K562 (cell line): ENCODE data around the gene ACER1. TPM values are rescaled to one million over a fixed set of nuclear protein-coding genes. Genes with fewer than 3 reads are reported as not detected.

ENCODE experiments used
- ATAC-seq: fragments of 200-7000 bp; cut with Tn5 transposase; 3 replicates; pipeline ENCODE4 v1.9.1; 2020; ENCODE audit warnings: moderate library complexity
- BruUV-seq: library from RNA; stranded (reverse); fragments of 400-500 nt; replicated peaks from 2 replicates; lab custom pipeline; 2021; lab: Mats Ljungman, UMichigan
- CTCF ChIA-PET: fragments of 300-600 bp; formaldehyde crosslinking; extraction: SDS; loops from one replicate; lab custom pipeline; 2021; ENCODE audit warnings: low intra/inter-chr PET ratio; lab: Yijun Ruan, JAX
- POLR2A ChIA-PET: fragments of 300-600, 350-650 bp; sonication (Branson Sonifier 250); formaldehyde crosslinking; extraction: SDS; loops from one replicate; lab custom pipeline; 2021; ENCODE audit warnings: antibody characterized with exemption, inconsistent platforms; lab: Yijun Ruan, JAX
- DNase-seq, 4 experiments: peaks; one replicate each; pipeline versions ENCODE4 v3.0.0 to v3.0.0-alpha.2; 2011 to 2018; ENCODE audit warnings: low spot score in 3 of 4, mixed read lengths in 3 of 4; ENCODE audit errors: extremely low read depth in 1 of 4
- FAIRE-seq: peaks from 2 replicates; lab custom pipeline; 2011; peaks lifted over from hg19 to GRCh38; lab: Jason Lieb, UNC
- H2AFZ ChIP-seq: 2 replicates; pipeline ENCODE4 v1.6.0; 2011; ENCODE audit warnings: low read depth, low read length, control low read depth, inconsistent platforms
- H3K27ac ChIP-seq: fragments of 200-600 bp; 3 replicates; pipeline ENCODE4 v1.8.0; 2011; ENCODE audit warnings: low read depth, mild to moderate bottlenecking, control low read depth, inconsistent platforms, low read length, moderate library complexity, mixed read lengths; ENCODE audit errors: extremely low read depth
- H3K27me3 ChIP-seq, 2 experiments: fragments of 300-600 bp in 1 of 2; 2 replicates in 1 of 2; 3 replicates in 1 of 2; pipeline versions ENCODE4 v1.6.0 to v1.8.0; 2011; ENCODE audit warnings: inconsistent platforms in 2 of 2, low read length in 2 of 2, mild to moderate bottlenecking in 1 of 2, mixed read lengths in 1 of 2, moderate library complexity in 1 of 2; ENCODE audit not compliant: control insufficient read depth in 2 of 2, insufficient read depth in 2 of 2
- H3K36me3 ChIP-seq: fragments of 300-600 bp; 3 replicates; pipeline ENCODE4 v1.8.0; 2011; ENCODE audit warnings: mild to moderate bottlenecking, low read length, inconsistent platforms; ENCODE audit not compliant: control insufficient read depth, insufficient read depth
- H3K4me1 ChIP-seq, 2 experiments: fragments of 200-600 bp in 1 of 2; replicated peaks in 1 of 2; 2 replicates in 1 of 2; 3 replicates in 1 of 2; pipeline versions ENCODE4 v1.5.1 to v1.8.0; 2011; ENCODE audit warnings: inconsistent platforms in 2 of 2, low read length in 2 of 2, mild to moderate bottlenecking in 1 of 2, mixed read lengths in 1 of 2, moderate library complexity in 1 of 2; ENCODE audit not compliant: control insufficient read depth in 2 of 2, insufficient read depth in 2 of 2
- H3K4me2 ChIP-seq: 2 replicates; pipeline ENCODE4 v1.6.1; 2011; ENCODE audit warnings: low read length, control low read depth, inconsistent platforms, mixed read lengths; ENCODE audit not compliant: insufficient read depth
- H3K4me3 ChIP-seq: fragments of 200-600 bp; sonication (generic), shearing (Covaris generic); 2 replicates; pipeline ENCODE4 v1.5.1; 2016; ENCODE audit warnings: control low read depth, inconsistent platforms
- H3K79me2 ChIP-seq: fragments of 200-600 bp; 3 replicates; pipeline ENCODE4 v1.8.0; 2011; ENCODE audit warnings: low read length, inconsistent platforms; ENCODE audit not compliant: control insufficient read depth, insufficient read depth
- H3K9ac ChIP-seq, 2 experiments: 2 replicates each; pipeline versions ENCODE4 v1.6.0 to v1.6.1; 2011; ENCODE audit warnings: low read depth in 2 of 2, low read length in 2 of 2, control low read depth in 1 of 2, inconsistent platforms in 1 of 2, mild to moderate bottlenecking in 1 of 2, mixed read lengths in 1 of 2; ENCODE audit not compliant: insufficient read depth in 1 of 2
- H3K9me1 ChIP-seq: one replicate; pipeline ENCODE4 v1.6.0; 2011; ENCODE audit warnings: inconsistent platforms, mild to moderate bottlenecking, low read length, moderate library complexity; ENCODE audit not compliant: control insufficient read depth, insufficient read depth
- H3K9me3 ChIP-seq: replicated peaks from 2 replicates; pipeline ENCODE4 v1.5.1; 2011; ENCODE audit warnings: low read depth, low read length, inconsistent platforms; ENCODE audit not compliant: control insufficient read depth, insufficient read depth
- H4K20me1 ChIP-seq: replicated peaks from 2 replicates; pipeline ENCODE4 v1.6.1; 2011; ENCODE audit warnings: low read length, inconsistent platforms, mixed read lengths; ENCODE audit not compliant: control insufficient read depth, insufficient read depth
- CBFA2T2 ChIP-seq: fragments of 450-650 bp; conservative IDR thresholded peaks from 2 replicates; pipeline ENCODE4 v1.6.1; 2017; ENCODE audit warnings: mild to moderate bottlenecking
- CHD1 ChIP-seq: fragments of 200-600 bp; sonication (generic); IDR thresholded peaks from one replicate; pipeline ENCODE4 v1.6.1; 2012; ENCODE audit warnings: mild to moderate bottlenecking, moderate library complexity, low read length, inconsistent platforms
- FOXM1 ChIP-seq, 2 experiments: fragments of 450-650 bp in 1 of 2; sonication (generic) in 1 of 2; formaldehyde crosslinking in 1 of 2; IDR thresholded peaks; 2 replicates each; pipeline versions ENCODE4 v1.6.1 to v1.9.0; 2017 to 2022; ENCODE audit warnings: low read depth in 2 of 2, mild to moderate bottlenecking in 2 of 2, missing genetic modification reagents in 1 of 2, moderate library complexity in 1 of 2
- KDM5B ChIP-seq: fragments of 200-600 bp; sonication (generic); IDR thresholded peaks from 2 replicates; pipeline ENCODE4 v1.6.1; 2012; ENCODE audit warnings: low read depth, mild to moderate bottlenecking, moderate library complexity, low read length, control low read depth, inconsistent platforms; ENCODE audit not compliant: insufficient replicate concordance
- LARP7 ChIP-seq: fragments of 450-650 bp; IDR thresholded peaks from 2 replicates; pipeline ENCODE4 v1.6.1; 2016
- MLLT1 ChIP-seq, 2 experiments: fragments of 450-650 bp; IDR thresholded peaks; 2 replicates each; pipeline ENCODE4 v1.6.1; 2016
- POLR2G ChIP-seq: fragments of 200-400 bp; formaldehyde crosslinking; IDR thresholded peaks from 2 replicates; pipeline ENCODE4 v1.6.1; 2017; ENCODE audit warnings: low read depth, mild to moderate bottlenecking, antibody characterized with exemption, low read length, moderate library complexity
- RBFOX2 ChIP-seq: fragments of 200-400 bp; formaldehyde crosslinking; IDR thresholded peaks from 2 replicates; pipeline ENCODE4 v1.6.1; 2017; ENCODE audit warnings: low read depth, mild to moderate bottlenecking, low read length, moderate library complexity
- TEAD1 ChIP-seq, 2 experiments: fragments of 450-650 bp in 1 of 2; sonication (generic) in 1 of 2; formaldehyde crosslinking; IDR thresholded peaks; 2 replicates each; pipeline versions ENCODE4 v1.4.0 to v1.8.0; 2020 to 2022; ENCODE audit warnings: mild to moderate bottlenecking in 2 of 2, missing genetic modification reagents in 1 of 2
- TFAP4 ChIP-seq: sonication (generic); formaldehyde crosslinking; IDR thresholded peaks from 2 replicates; pipeline ENCODE4 v1.8.0; 2022; ENCODE audit warnings: missing genetic modification reagents, mild to moderate bottlenecking, moderate library complexity, borderline replicate concordance
- ZBTB7A ChIP-seq: IDR thresholded peaks from 2 replicates; pipeline ENCODE4 v1.6.1; 2011; ENCODE audit warnings: low read depth, mild to moderate bottlenecking, low read length, moderate library complexity, borderline replicate concordance; ENCODE audit not compliant: control insufficient read depth
- ZNF395 ChIP-seq: fragments of 200-800 bp; sonication (Bioruptor generic); IDR thresholded peaks from 2 replicates; pipeline ENCODE4 v1.6.1; 2017; ENCODE audit warnings: missing genetic modification characterization, missing compliant biosample characterization
- ZNF444 ChIP-seq: fragments of 250-450 bp; sonication (Bioruptor Pico); IDR thresholded peaks from 2 replicates; pipeline ENCODE4 v1.4.0; 2020; ENCODE audit warnings: mild to moderate bottlenecking, moderate library complexity
- WGBS: fragments of 100-300 bp; shearing (Covaris generic); methylation state at CpG from one replicate; pipeline ENCODE4 v1.1.6; 2016; ENCODE audit warnings: low coverage, mixed read lengths; ENCODE audit not compliant: insufficient coverage; ENCODE audit errors: missing lambda C conversion rate; 5-methylcytosine and 5-hydroxymethylcytosine counted together
- in situ Hi-C: fragments of 300-500 bp; cut with MboI; formaldehyde crosslinking; loops from 4 replicates; pipeline ENCODE4 v1.15.0; 2018; ENCODE audit warnings: inconsistent platforms, mixed read lengths
- intact Hi-C: fragments of 100-400 bp; cut with micrococcal nuclease; formaldehyde crosslinking; loops from 2 replicates; pipeline ENCODE4 v1.14.2; 2022
- polyA plus RNA-seq, 8 experiments: library from polyadenylated mRNA; depleted of rRNA in 4 of 8; stranded (reverse) in 5 of 8; unstranded in 3 of 8; fragments of >200 nt; fragmentation: Nextera tagmentation in 2 of 8; fragmentation: Illumina TruSeq in 1 of 8; extraction: Ambion mirVana in 2 of 8; extraction: Trizol in 1 of 8; gene quantifications; 2 replicates each; pipeline versions ENCODE4 v1.2.1 to v1.2.3, GENCODE V29; 2011 to 2014; ENCODE audit warnings: inconsistent platforms in 1 of 8, missing spikeins in 1 of 8
- total RNA-seq, 7 experiments: library from RNA; depleted of rRNA in 6 of 7; stranded (reverse); fragments of >200 nt in 6 of 7; fragmentation: Illumina TruSeq in 2 of 7; extraction: Trizol in 2 of 7; gene quantifications; 2 replicates each; pipeline versions ENCODE4 v1.2.1 to v1.2.3, GENCODE V29; 2011 to 2021; ENCODE audit warnings: low replicate concordance in 1 of 7

Gene ACER1
- total and polyA plus RNA-seq, 9 of the 15 experiments (the other 6 are each of a cell fraction or from before 2014, with no cell fraction given): not detected

GRCh38 chr19:6278740-6279619, 54.4 kb downstream of the ACER1 start (continued):
- TF ChIP-seq CHD1: peak; percentile 46
- TF ChIP-seq ZNF444: no peak
- TF ChIP-seq RBFOX2: peak; percentile 59
- TF ChIP-seq ZBTB7A: peak; percentile 95
- no peak for TF ChIP-seq LARP7
- TF ChIP-seq POLR2G: peak; percentile 5; the same call in 1 of the 2 replicates
- peak; percentile 21 for TF ChIP-seq KDM5B
- peak; percentile 40; the same call in 1 of the 2 replicates for TF ChIP-seq TFAP4 (CRISPR knock-in tag)

GRCh38 chr19:6278051-6278450, 55.4 kb downstream of the ACER1 start:
- Histone ChIP-seq H3K36me3 (peaks cover 29% of the 10 kb centered on the region; the same call in 2 of the 3 replicates), H3K79me2 (peaks cover 64% of the 10 kb centered on the region), H3K27ac (no peak overlapping the region), H3K9me3 (no peaks in the 10 kb centered on the region), H3K9me1 (no peaks in the 10 kb centered on the region), H3K4me3 (peak overlapping the region; percentile 5; the same call in 1 of the 2 replicates), H2AFZ (no peak overlapping the region), H3K4me1 (peaks cover 55 to 58% of the 10 kb centered on the region in 2 experiments), H3K27me3 (no peaks in the 10 kb centered on the region), H4K20me1 (peaks cover 23% of the 10 kb centered on the region; the same call in 1 of the 2 replicates), H3K9ac (peak overlapping the region; percentile 31 to 81; a peak in 3 of 4 replicates), H3K4me2 (peak overlapping the region; percentile 86)
- ATAC-seq (no peak), DNase-seq (peak in 1 of 4 experiments; percentile 2), FAIRE-seq (no peak)
- BruUV-seq: no TSS peak
- ChIA-PET POLR2A (no interaction called here), CTCF (no interaction called here)
- 68% methylated on average over 9 of the region's 9 CpGs for WGBS
- in situ Hi-C loops: no loop called here
- intact Hi-C loops: no loop called here
- TF ChIP-seq FOXM1 (IDR thresholded peaks at IDR 0.05; ENCODE audit: low read depth) (no peak), FOXM1 (CRISPR knock-in tag; IDR thresholded peaks at IDR 0.05; ENCODE audit: low read depth) (no peak), TEAD1 (CRISPR knock-in tag; IDR thresholded peaks at IDR 0.05) (no peak), ZNF395 (CRISPR knock-in tag) (no peak), CBFA2T2 (no peak), MLLT1 (IDR thresholded peaks at IDR 0.05) (no peak), RBFOX2 (peak; percentile 58), POLR2G (peak; percentile 48; the same call in 1 of the 2 replicates)
